Measurements from ENCODE around the gene HTATIP2. TPM values are rescaled to one million over a fixed set of nuclear protein-coding genes. Genes with fewer than 3 reads are reported as not detected.

HTATIP2 gene
- polyA plus RNA-seq, 1 donor (not counting 4 experiments of a cell fraction or from before 2014, with no cell fraction given), result 45.1 TPM

- TF ChIP-seq CTCF (optimal IDR thresholded peaks at IDR 0.05 in 1 of 3, IDR thresholded peaks at IDR 0.05 in 1 of 3, conservative IDR thresholded peaks at IDR 0.05 in 1 of 3; ENCODE audit: extremely low read depth in 1 of 3, insufficient read depth in 2 of 3, low read length in 3 of 3), result no peak
- TF ChIP-seq EZH2 (IDR thresholded peaks at IDR 0.05; ENCODE audit: low read length), result no peak
- H3K4me1 ChIP-seq (ENCODE audit: control insufficient read depth, extremely low read depth, insufficient read depth, low read length), result no peaks in the 10 kb centered on the region
- no peak overlapping the region for H3K4me2 ChIP-seq (ENCODE audit: control insufficient read depth, extremely low read depth, insufficient read depth, low read depth, low read length)
- no peak for DNase-seq (ENCODE audit: low read depth, low spot score)
- H3K27ac ChIP-seq (ENCODE audit: control insufficient read depth, insufficient read depth, low read length), result no peak overlapping the region
- H3K9me1 ChIP-seq (ENCODE audit: control insufficient read depth, extremely low read depth, insufficient read depth, low read length), result no peaks in the 10 kb centered on the region
- H3K9me3 ChIP-seq (ENCODE audit: control insufficient read depth, low read depth, low read length), result no peaks in the 10 kb centered on the region
- no peak overlapping the region for H3K4me3 ChIP-seq (ENCODE audit: control insufficient read depth in 2 of 3, extremely low read depth in 1 of 3, insufficient read depth in 2 of 3, low read depth in 1 of 3, low read length in 3 of 3)
- no peaks in the 10 kb centered on the region for H3K36me3 ChIP-seq (ENCODE audit: control insufficient read depth in 2 of 2, extremely low read depth in 1 of 2, insufficient read depth in 2 of 2, low read length in 2 of 2)
- no peak for FAIRE-seq
- H4K20me1 ChIP-seq (ENCODE audit: control insufficient read depth, extremely low read depth, insufficient read depth, low read length), result no peaks in the 10 kb centered on the region
- dilution Hi-C loops (cut with MboI; ENCODE audit: extremely low pct_ligation_motif_present, low sequenced_read_pairs), result no loop called here
- H3K79me2 ChIP-seq (ENCODE audit: control insufficient read depth, insufficient read depth, low read length), result no peaks in the 10 kb centered on the region
- H3K27me3 ChIP-seq (ENCODE audit: control insufficient read depth, extremely low read depth, insufficient read depth, low read length), result peaks cover 18% of the 10 kb centered on the region
- H2AFZ ChIP-seq (ENCODE audit: control insufficient read depth, low read length), result no peak overlapping the region
- no peak overlapping the region for H3K9ac ChIP-seq (ENCODE audit: control insufficient read depth, extremely low read depth, insufficient read depth, low read length)
These were observed 21.0 kb upstream of the HTATIP2 start for GRCh38 chr11:20342347-20343141.

DNA sequence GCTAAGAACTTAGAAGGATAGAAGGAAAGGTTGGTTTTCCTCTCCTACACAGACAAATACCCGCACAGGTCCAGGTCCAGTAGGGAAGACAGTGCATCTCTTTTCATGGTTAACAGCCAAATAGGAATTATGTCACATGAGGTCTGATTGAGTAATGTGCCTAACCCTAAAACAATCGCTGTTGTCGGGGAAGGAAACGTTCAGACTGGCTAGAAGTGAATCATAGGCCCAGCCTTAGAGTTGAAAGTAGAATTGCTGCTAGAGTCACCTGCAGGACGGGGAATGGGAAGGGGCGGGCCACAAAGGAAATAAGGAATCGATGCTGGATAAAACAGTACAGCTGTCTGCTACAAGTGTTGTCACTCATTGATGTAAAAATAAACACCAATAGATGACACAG lies 12.4 kb upstream of the HTATIP2 start:
- Histone ChIP-seq H3K9me3 (ENCODE audit: control insufficient read depth, low read depth, low read length) (no peaks in the 10 kb centered on the region), H3K27me3 (ENCODE audit: control insufficient read depth, extremely low read depth, insufficient read depth, low read length) (no peaks in the 10 kb centered on the region), H3K4me3 (ENCODE audit: control insufficient read depth in 2 of 3, extremely low read depth in 1 of 3, insufficient read depth in 2 of 3, low read depth in 1 of 3, low read length in 3 of 3) (no peak overlapping the region), H3K79me2 (ENCODE audit: control insufficient read depth, insufficient read depth, low read length) (no peaks in the 10 kb centered on the region), H3K4me2 (ENCODE audit: control insufficient read depth, extremely low read depth, insufficient read depth, low read depth, low read length) (no peak overlapping the region), H3K4me1 (ENCODE audit: control insufficient read depth, extremely low read depth, insufficient read depth, low read length) (peaks cover 6% of the 10 kb centered on the region), H3K9me1 (ENCODE audit: control insufficient read depth, extremely low read depth, insufficient read depth, low read length) (no peaks in the 10 kb centered on the region), H4K20me1 (ENCODE audit: control insufficient read depth, extremely low read depth, insufficient read depth, low read length) (no peaks in the 10 kb centered on the region), H2AFZ (ENCODE audit: control insufficient read depth, low read length) (no peak overlapping the region), H3K9ac (ENCODE audit: control insufficient read depth, extremely low read depth, insufficient read depth, low read length) (no peak overlapping the region), H3K36me3 (ENCODE audit: control insufficient read depth in 2 of 2, extremely low read depth in 1 of 2, insufficient read depth in 2 of 2, low read length in 2 of 2) (no peaks in the 10 kb centered on the region), H3K27ac (ENCODE audit: control insufficient read depth, insufficient read depth, low read length) (no peak overlapping the region)
- TF ChIP-seq CTCF (optimal IDR thresholded peaks at IDR 0.05 in 1 of 3, IDR thresholded peaks at IDR 0.05 in 1 of 3, conservative IDR thresholded peaks at IDR 0.05 in 1 of 3; ENCODE audit: extremely low read depth in 1 of 3, insufficient read depth in 2 of 3, low read length in 3 of 3) (no peak), EZH2 (IDR thresholded peaks at IDR 0.05; ENCODE audit: low read length) (no peak)
- peak; percentile 26 for FAIRE-seq
- dilution Hi-C loops (cut with MboI; ENCODE audit: extremely low pct_ligation_motif_present, low sequenced_read_pairs), result no loop called here
- no peak for DNase-seq (ENCODE audit: low read depth, low spot score)
